ENCODE data around the gene PTPRM.

DNA sequence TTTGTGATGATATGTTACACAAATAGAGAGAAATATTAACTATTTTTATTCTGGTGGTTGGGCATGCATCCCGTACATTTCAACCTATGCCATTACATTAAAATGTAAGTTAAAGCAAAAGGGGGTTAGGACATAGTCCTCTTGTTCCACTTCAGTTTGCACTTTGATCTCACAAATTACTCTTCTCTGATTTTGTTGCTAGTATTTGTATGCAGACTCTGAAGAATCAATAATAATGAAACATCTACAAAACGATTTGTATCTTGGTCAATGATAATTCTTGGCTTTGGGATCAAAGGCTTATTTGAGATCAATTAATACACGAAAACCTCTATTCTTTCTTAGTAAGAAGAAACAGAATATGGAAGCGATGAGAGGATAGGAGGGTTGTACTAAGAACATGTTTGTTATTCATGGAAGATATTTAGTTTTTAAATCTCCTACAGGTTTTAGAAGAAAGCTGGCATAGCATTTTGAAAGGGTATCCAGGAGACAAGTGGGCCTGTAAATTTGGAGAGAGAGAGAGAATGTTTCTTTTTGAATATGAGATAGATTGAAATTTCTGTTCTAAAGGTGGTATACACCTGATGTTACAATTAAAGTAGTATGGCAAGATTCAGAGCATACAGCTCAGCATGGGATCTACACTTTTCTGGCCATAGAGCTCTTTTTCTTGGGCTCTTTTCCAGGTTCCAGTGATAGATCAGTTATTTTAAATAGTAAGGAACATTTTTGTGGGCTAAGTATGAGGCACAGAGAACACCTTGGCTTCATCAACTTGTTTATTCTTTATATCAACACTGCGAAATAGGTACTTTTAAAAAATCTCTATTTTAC is 347.9 kb downstream of the PTPRM start:
- no peak for TF ChIP-seq CREB5 (CRISPR knock-in tag; IDR thresholded peaks at IDR 0.05; ENCODE audit: low read depth)
- TF ChIP-seq RARB (CRISPR knock-in tag; IDR thresholded peaks at IDR 0.05), result no peak
- TF ChIP-seq ZNF70 (CRISPR knock-in tag; IDR thresholded peaks at IDR 0.05), result no peak
- no peak for TF ChIP-seq GLIS3 (CRISPR knock-in tag; IDR thresholded peaks at IDR 0.05)

Measured in SK-N-SH treated with all-trans-retinoic acid at 6 μM for 48 hours (cell line).